Type B pancreatic cell (in vitro differentiated cells): ENCODE results near the gene IL36A. TPM values are rescaled to one million over a fixed set of nuclear protein-coding genes. Genes with fewer than 3 reads are reported as not detected.

Experiments
- DNase-seq: peaks from one replicate; pipeline ENCODE4 v3.0.0; 2021; ENCODE audit warnings: mixed read lengths; ENCODE audit not compliant: unreplicated experiment; ENCODE audit errors: extremely low spot score
- H3K27ac Mint-ChIP-seq: 2 replicates; pipeline ENCODE4 v1.8.0; 2021; ENCODE audit warnings: mild to moderate bottlenecking, mixed read lengths
- H3K27me3 Mint-ChIP-seq: 2 replicates; pipeline ENCODE4 v1.8.0; 2021; ENCODE audit warnings: mixed read lengths
- H3K36me3 Mint-ChIP-seq: 2 replicates; pipeline ENCODE4 v1.8.0; 2021; ENCODE audit warnings: mixed read lengths
- H3K4me1 Mint-ChIP-seq: one replicate; pipeline ENCODE4 v1.8.0; 2021; ENCODE audit warnings: mixed read lengths; ENCODE audit not compliant: unreplicated experiment
- H3K4me3 Mint-ChIP-seq: 2 replicates; pipeline ENCODE4 v1.8.0; 2021; ENCODE audit warnings: mild to moderate bottlenecking, mixed read lengths
- H3K9me3 Mint-ChIP-seq: 2 replicates; pipeline ENCODE4 v1.8.0; 2021; ENCODE audit warnings: mixed read lengths
- CTCF ChIP-seq: fragments of 200-600 bp; sonication (generic); conservative IDR thresholded peaks from 2 replicates; pipeline ENCODE4 v1.5.0; 2021; ENCODE audit warnings: antibody characterized with exemption, mild to moderate bottlenecking
- long read RNA-seq: library from polyadenylated mRNA; unstranded; transcript quantifications from one replicate; pipeline ENCODE4 v2.0.0, GENCODE V29; 2020
- total RNA-seq: library from RNA; stranded (reverse); gene quantifications from 2 replicates; pipeline ENCODE4 v1.2.1, GENCODE V29; 2021; ENCODE audit warnings: low replicate concordance

The IL36A gene
- not detected in 2 replicates for total RNA-seq
- long read RNA-seq, result 0 reads

GRCh38 chr2:113005030-113005509, at the start of gene IL36A:
IL36A (plus strand) TSS chr2:113005459; CDS start chr2:113005872, 413 bp downstream.
- Mint-ChIP-seq H3K9me3 (peaks cover 10% of the 10 kb centered on the region), H3K27ac (no peak within 1 kb of the TSS), H3K27me3 (peaks cover 38% of the 10 kb centered on the region), H3K36me3 (no peaks in the 10 kb centered on the region), H3K4me1 (no peaks in the 10 kb centered on the region), H3K4me3 (no peak within 1 kb of the TSS)
- TF ChIP-seq CTCF, result no peak
- DNase-seq, result no peak

GRCh38 chr2:112957511-112957910, 47.7 kb upstream of the IL36A start:
- no peak for TF ChIP-seq CTCF
- Mint-ChIP-seq H3K4me1 (no peaks in the 10 kb centered on the region), H3K36me3 (no peaks in the 10 kb centered on the region), H3K9me3 (no peaks in the 10 kb centered on the region), H3K27ac (no peak overlapping the region), H3K4me3 (no peak overlapping the region), H3K27me3 (no peaks in the 10 kb centered on the region)
- no peak for DNase-seq

GRCh38 chr2:112958428-112959108, 46.7 kb upstream of the IL36A start:
- peak; percentile 91 for TF ChIP-seq CTCF
- Mint-ChIP-seq H3K4me1 (no peaks in the 10 kb centered on the region), H3K36me3 (no peaks in the 10 kb centered on the region), H3K27me3 (no peaks in the 10 kb centered on the region), H3K4me3 (no peak overlapping the region), H3K27ac (no peak overlapping the region), H3K9me3 (no peaks in the 10 kb centered on the region)
- no peak for DNase-seq

GRCh38 chr2:112959109-112959812, 46.0 kb upstream of the IL36A start:
- H3K36me3 Mint-ChIP-seq, result no peaks in the 10 kb centered on the region
- no peaks in the 10 kb centered on the region for H3K27me3 Mint-ChIP-seq
- peak; percentile 47 for TF ChIP-seq CTCF
- H3K4me1 Mint-ChIP-seq, result no peaks in the 10 kb centered on the region
- no peak overlapping the region for H3K4me3 Mint-ChIP-seq
- H3K27ac Mint-ChIP-seq, result no peak overlapping the region
- DNase-seq, result no peak
- no peaks in the 10 kb centered on the region for H3K9me3 Mint-ChIP-seq

- Mint-ChIP-seq H3K4me1 (no peaks in the 10 kb centered on the region), H3K27ac (no peak overlapping the region), H3K36me3 (no peaks in the 10 kb centered on the region), H3K27me3 (no peaks in the 10 kb centered on the region), H3K9me3 (no peaks in the 10 kb centered on the region), H3K4me3 (no peak overlapping the region)
- no peak for DNase-seq
- TF ChIP-seq CTCF, result no peak
Measured at GRCh38 chr2:112960230-112960825, 44.9 kb upstream of the IL36A start.
